GM12865 (cell line): ENCODE measurements around the gene GP9.

Experiments
- DNase-seq: peaks from one replicate; pipeline ENCODE4 v3.0.0; 2010; ENCODE audit warnings: low read depth
- H3K4me3 ChIP-seq: 2 replicates; pipeline ENCODE4 v1.5.1; 2011; ENCODE audit warnings: mild to moderate bottlenecking, low read depth, low read length, control low read depth
- TF ChIP-seq, protein P1 (sequence below): IDR thresholded peaks from 2 replicates; pipeline ENCODE4 v1.5.1; 2011; ENCODE audit warnings: low read length, control low read depth, low read depth, inconsistent platforms; ENCODE audit not compliant: insufficient read depth; ENCODE audit errors: missing control alignments

Gene GP9

GRCh38 chr3:129077222-129077621 lies 16.6 kb downstream of the GP9 start:
- TF ChIP-seq, protein P1, sequence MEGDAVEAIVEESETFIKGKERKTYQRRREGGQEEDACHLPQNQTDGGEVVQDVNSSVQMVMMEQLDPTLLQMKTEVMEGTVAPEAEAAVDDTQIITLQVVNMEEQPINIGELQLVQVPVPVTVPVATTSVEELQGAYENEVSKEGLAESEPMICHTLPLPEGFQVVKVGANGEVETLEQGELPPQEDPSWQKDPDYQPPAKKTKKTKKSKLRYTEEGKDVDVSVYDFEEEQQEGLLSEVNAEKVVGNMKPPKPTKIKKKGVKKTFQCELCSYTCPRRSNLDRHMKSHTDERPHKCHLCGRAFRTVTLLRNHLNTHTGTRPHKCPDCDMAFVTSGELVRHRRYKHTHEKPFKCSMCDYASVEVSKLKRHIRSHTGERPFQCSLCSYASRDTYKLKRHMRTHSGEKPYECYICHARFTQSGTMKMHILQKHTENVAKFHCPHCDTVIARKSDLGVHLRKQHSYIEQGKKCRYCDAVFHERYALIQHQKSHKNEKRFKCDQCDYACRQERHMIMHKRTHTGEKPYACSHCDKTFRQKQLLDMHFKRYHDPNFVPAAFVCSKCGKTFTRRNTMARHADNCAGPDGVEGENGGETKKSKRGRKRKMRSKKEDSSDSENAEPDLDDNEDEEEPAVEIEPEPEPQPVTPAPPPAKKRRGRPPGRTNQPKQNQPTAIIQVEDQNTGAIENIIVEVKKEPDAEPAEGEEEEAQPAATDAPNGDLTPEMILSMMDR: no peak
- no peak for DNase-seq
- H3K4me3 ChIP-seq: no peak overlapping the region

DNA sequence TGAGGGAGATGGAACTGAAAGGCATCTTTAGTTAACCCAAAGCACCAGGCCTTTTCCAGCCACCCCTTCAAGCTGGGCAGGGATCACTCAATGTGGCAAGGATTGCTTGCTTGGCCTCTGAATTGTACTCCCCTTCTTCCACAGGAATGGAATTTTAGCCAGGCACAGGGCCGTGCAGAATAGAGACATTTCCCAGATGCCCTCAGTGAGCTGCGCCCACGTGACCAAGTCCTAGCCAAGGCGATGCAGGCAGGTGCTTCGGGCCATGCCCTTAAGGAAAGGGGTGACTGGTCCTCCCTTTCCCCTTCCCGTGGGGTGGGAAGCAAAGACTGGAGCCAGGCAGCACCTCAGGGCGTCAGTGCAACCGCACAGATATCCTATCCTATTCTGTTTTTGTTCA lies 17.9 kb downstream of the GP9 start:
- DNase-seq: no peak
- TF ChIP-seq, protein P1: no peak
- no peak overlapping the region for H3K4me3 ChIP-seq

GRCh38 chr3:129081503-129081902 lies 20.9 kb downstream of the GP9 start:
- no peak for DNase-seq
- no peak overlapping the region for H3K4me3 ChIP-seq
- TF ChIP-seq, protein P1: no peak

DNA sequence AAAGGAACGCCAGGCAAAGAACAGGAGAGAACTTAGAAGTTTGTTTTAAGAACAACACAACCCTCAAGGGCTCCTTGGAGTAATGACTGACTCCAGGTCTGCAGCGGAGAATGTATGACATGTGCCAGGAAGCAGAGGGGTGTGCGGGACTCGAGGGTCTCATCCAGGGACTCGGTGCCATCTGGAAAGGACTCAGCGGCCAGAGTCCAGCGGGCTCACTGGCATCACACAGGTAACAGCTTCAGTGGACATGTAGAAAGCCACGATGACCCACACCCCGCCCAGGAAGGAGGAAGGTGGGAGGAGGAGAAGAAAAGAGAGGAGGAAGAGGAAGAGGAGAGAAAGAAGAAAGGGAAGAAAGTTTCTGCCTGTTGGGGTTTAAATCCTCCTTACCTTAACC lies 21.4 kb downstream of the GP9 start:
- TF ChIP-seq, protein P1: no peak
- DNase-seq: no peak

GRCh38 chr3:129084501-129084900 lies 23.9 kb downstream of the GP9 start:
- H3K4me3 ChIP-seq: no peak overlapping the region
- TF ChIP-seq, protein P1: no peak
- no peak for DNase-seq

More for the DNA sequence above, 21.4 kb downstream of the GP9 start:
- H3K4me3 ChIP-seq: no peak overlapping the region

- TF ChIP-seq, protein P1: no peak
- DNase-seq: no peak
Measured at GRCh38 chr3:129085165-129085715, 24.7 kb downstream of the GP9 start.

DNA sequence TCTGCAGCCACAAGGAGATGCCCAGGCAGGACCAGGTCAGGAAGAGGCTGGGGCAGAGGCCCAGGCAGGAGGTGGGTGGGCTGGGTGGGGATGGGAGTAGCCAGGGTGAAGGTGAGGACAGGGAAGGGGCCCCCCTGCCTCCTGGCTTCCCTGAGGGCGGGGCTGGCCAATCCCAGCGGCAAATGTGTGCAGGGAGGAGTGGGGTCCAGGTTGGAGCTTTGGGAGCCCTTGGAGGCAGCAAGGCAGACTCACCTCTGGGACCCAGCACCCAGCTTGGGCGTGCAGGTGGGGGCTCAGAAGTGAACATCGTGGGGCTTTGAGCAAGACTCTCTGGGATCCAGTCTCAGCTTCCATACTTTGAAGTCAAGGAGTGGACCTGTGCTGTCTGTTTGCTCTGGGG lies 25.2 kb downstream of the GP9 start:
- TF ChIP-seq, protein P1: no peak
- DNase-seq: no peak
- H3K4me3 ChIP-seq: no peak overlapping the region

More at GRCh38 chr3:129085165-129085715, 24.7 kb downstream of the GP9 start:
- no peak overlapping the region for H3K4me3 ChIP-seq
